ENCODE measurements around the gene DCST2.

The DCST2 gene

GRCh38 chr1:155012026-155012546 is 21.5 kb downstream of the DCST2 start:
- FAIRE-seq (no peak), DNase-seq (ENCODE audit: insufficient read length, low spot score) (no peak)

- DNase-seq (ENCODE audit: insufficient read length, low spot score) (no peak), FAIRE-seq (no peak)
These were observed 22.1 kb downstream of the DCST2 start for GRCh38 chr1:155011437-155012025.

GRCh38 chr1:155011004-155011416 is 22.6 kb downstream of the DCST2 start:
- FAIRE-seq (no peak), DNase-seq (ENCODE audit: insufficient read length, low spot score) (no peak)

GRCh38 chr1:155010211-155010918 is 23.2 kb downstream of the DCST2 start:
- FAIRE-seq (no peak), DNase-seq (ENCODE audit: insufficient read length, low spot score) (no peak)

GRCh38 chr1:155009742-155010141 is 23.8 kb downstream of the DCST2 start:
- DNase-seq (ENCODE audit: insufficient read length, low spot score) = no peak

GRCh38 chr1:155009221-155009711 is 24.3 kb downstream of the DCST2 start:
- no peak for FAIRE-seq
- DNase-seq (ENCODE audit: insufficient read length, low spot score) = no peak

More at GRCh38 chr1:155009742-155010141, 23.8 kb downstream of the DCST2 start:
- FAIRE-seq = no peak

- FAIRE-seq (no peak), DNase-seq (ENCODE audit: insufficient read length, low spot score) (no peak)
These were observed 25.3 kb downstream of the DCST2 start for GRCh38 chr1:155008015-155008941.

GRCh38 chr1:155007251-155007828 is 26.2 kb downstream of the DCST2 start:
- FAIRE-seq (peak; percentile 33), DNase-seq (ENCODE audit: insufficient read length, low spot score) (no peak)

- peak; percentile 92 for FAIRE-seq
- DNase-seq (ENCODE audit: insufficient read length, low spot score) = no peak
These were observed 26.9 kb downstream of the DCST2 start for GRCh38 chr1:155006601-155007101.

GRCh38 chr1:155005076-155006011 is 28.2 kb downstream of the DCST2 start:
- DNase-seq (ENCODE audit: insufficient read length, low spot score) = no peak
- no peak for FAIRE-seq

- DNase-seq (ENCODE audit: insufficient read length, low spot score) = no peak
- FAIRE-seq = peak; percentile 61
These were observed 29.1 kb downstream of the DCST2 start for GRCh38 chr1:155004352-155005075.

- DNase-seq (ENCODE audit: insufficient read length, low spot score) (no peak), FAIRE-seq (peak; percentile 64)
These were observed 29.7 kb downstream of the DCST2 start for GRCh38 chr1:155003766-155004351.

GRCh38 chr1:155003227-155003765 is 30.3 kb downstream of the DCST2 start:
- FAIRE-seq (no peak), DNase-seq (ENCODE audit: insufficient read length, low spot score) (no peak)

GRCh38 chr1:155002464-155003226 is 30.9 kb downstream of the DCST2 start, which contains the start of gene ZBTB7B:
ZBTB7B (plus strand) TSS chr1:155002802; CDS start chr1:155014661, 11,859 bp downstream.
- FAIRE-seq (no peak), DNase-seq (ENCODE audit: insufficient read length, low spot score) (no peak)

GRCh38 chr1:155001675-155002463 is 31.7 kb downstream of the DCST2 start:
- DNase-seq (ENCODE audit: insufficient read length, low spot score) (peak; percentile 90), FAIRE-seq (peak; percentile 97)

GRCh38 chr1:155001425-155001674 is 32.2 kb downstream of the DCST2 start:
- FAIRE-seq (no peak), DNase-seq (ENCODE audit: insufficient read length, low spot score) (no peak)

Measured in GM19239 (cell line).